ENCODE measurements around the gene CACNA1I.

- TF ChIP-seq POLR2AphosphoS5 (IDR thresholded peaks at IDR 0.05; ENCODE audit: low read depth) (no peak), CTCF (conservative IDR thresholded peaks at IDR 0.05; ENCODE audit: low read depth in 2 of 2) (no peak), EZH2phosphoT487 (IDR thresholded peaks at IDR 0.05; ENCODE audit: unreplicated experiment) (no peak), ZNF114 (CRISPR knock-in tag; IDR thresholded peaks at IDR 0.05) (no peak), STAT1 (IDR thresholded peaks at IDR 0.05; ENCODE audit: unreplicated experiment) (no peak), EZH2 (IDR thresholded peaks at IDR 0.05; ENCODE audit: low read depth, unreplicated experiment) (no peak), JUNB (IDR thresholded peaks at IDR 0.05; ENCODE audit: unreplicated experiment) (no peak)
- TF ChIP-seq, protein P1, sequence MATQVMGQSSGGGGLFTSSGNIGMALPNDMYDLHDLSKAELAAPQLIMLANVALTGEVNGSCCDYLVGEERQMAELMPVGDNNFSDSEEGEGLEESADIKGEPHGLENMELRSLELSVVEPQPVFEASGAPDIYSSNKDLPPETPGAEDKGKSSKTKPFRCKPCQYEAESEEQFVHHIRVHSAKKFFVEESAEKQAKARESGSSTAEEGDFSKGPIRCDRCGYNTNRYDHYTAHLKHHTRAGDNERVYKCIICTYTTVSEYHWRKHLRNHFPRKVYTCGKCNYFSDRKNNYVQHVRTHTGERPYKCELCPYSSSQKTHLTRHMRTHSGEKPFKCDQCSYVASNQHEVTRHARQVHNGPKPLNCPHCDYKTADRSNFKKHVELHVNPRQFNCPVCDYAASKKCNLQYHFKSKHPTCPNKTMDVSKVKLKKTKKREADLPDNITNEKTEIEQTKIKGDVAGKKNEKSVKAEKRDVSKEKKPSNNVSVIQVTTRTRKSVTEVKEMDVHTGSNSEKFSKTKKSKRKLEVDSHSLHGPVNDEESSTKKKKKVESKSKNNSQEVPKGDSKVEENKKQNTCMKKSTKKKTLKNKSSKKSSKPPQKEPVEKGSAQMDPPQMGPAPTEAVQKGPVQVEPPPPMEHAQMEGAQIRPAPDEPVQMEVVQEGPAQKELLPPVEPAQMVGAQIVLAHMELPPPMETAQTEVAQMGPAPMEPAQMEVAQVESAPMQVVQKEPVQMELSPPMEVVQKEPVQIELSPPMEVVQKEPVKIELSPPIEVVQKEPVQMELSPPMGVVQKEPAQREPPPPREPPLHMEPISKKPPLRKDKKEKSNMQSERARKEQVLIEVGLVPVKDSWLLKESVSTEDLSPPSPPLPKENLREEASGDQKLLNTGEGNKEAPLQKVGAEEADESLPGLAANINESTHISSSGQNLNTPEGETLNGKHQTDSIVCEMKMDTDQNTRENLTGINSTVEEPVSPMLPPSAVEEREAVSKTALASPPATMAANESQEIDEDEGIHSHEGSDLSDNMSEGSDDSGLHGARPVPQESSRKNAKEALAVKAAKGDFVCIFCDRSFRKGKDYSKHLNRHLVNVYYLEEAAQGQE (IDR thresholded peaks at IDR 0.05; ENCODE audit: unreplicated experiment), result no peak
- TF ChIP-seq, protein P2, sequence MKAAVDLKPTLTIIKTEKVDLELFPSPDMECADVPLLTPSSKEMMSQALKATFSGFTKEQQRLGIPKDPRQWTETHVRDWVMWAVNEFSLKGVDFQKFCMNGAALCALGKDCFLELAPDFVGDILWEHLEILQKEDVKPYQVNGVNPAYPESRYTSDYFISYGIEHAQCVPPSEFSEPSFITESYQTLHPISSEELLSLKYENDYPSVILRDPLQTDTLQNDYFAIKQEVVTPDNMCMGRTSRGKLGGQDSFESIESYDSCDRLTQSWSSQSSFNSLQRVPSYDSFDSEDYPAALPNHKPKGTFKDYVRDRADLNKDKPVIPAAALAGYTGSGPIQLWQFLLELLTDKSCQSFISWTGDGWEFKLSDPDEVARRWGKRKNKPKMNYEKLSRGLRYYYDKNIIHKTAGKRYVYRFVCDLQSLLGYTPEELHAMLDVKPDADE (IDR thresholded peaks at IDR 0.05), result no peak
Measured at GRCh38 chr22:39554151-39554550, 16.4 kb upstream of the CACNA1I start.

Measured in GM23338 (cell line).